ENCODE measurements around the gene SFXN5.

SFXN5 gene

GRCh38 chr2:73089270-73090030 lies 17.9 kb upstream of the SFXN5 start:
- no peaks in the 10 kb centered on the region for H3K79me2 ChIP-seq (ENCODE audit: insufficient read depth, low read depth)
- no peaks in the 10 kb centered on the region for H3K27me3 ChIP-seq (ENCODE audit: insufficient read depth, low read depth)
- no peak overlapping the region for H2AFZ ChIP-seq (ENCODE audit: low read depth)
- H3K9ac ChIP-seq = no peak overlapping the region
- no peak overlapping the region for H3K4me2 ChIP-seq
- no peak overlapping the region for H3K27ac ChIP-seq
- TF ChIP-seq CTCF (conservative IDR thresholded peaks at IDR 0.05; ENCODE audit: low read depth, low read length) = no peak
- H3K4me3 ChIP-seq (IDR thresholded peaks at IDR 0.05; ENCODE audit: insufficient read depth, low read depth, low read length) = no peak overlapping the region
- no peaks in the 10 kb centered on the region for H4K20me1 ChIP-seq (ENCODE audit: insufficient read depth)
- no peaks in the 10 kb centered on the region for H3K36me3 ChIP-seq (ENCODE audit: insufficient read depth)
- no peaks in the 10 kb centered on the region for H3K4me1 ChIP-seq (ENCODE audit: low read depth, poor library complexity, severe bottlenecking)

- Histone ChIP-seq H3K4me1 (ENCODE audit: low read depth, poor library complexity, severe bottlenecking) (no peaks in the 10 kb centered on the region), H2AFZ (ENCODE audit: low read depth) (no peak overlapping the region), H3K27me3 (ENCODE audit: insufficient read depth, low read depth) (no peaks in the 10 kb centered on the region), H3K36me3 (ENCODE audit: insufficient read depth) (no peaks in the 10 kb centered on the region), H3K4me2 (no peak overlapping the region), H4K20me1 (ENCODE audit: insufficient read depth) (no peaks in the 10 kb centered on the region), H3K27ac (no peak overlapping the region), H3K9ac (no peak overlapping the region), H3K79me2 (ENCODE audit: insufficient read depth, low read depth) (no peaks in the 10 kb centered on the region), H3K4me3 (IDR thresholded peaks at IDR 0.05; ENCODE audit: insufficient read depth, low read depth, low read length) (no peak overlapping the region)
- no peak for TF ChIP-seq CTCF (conservative IDR thresholded peaks at IDR 0.05; ENCODE audit: low read depth, low read length)
Observed at GRCh38 chr2:73088703-73089102, 17.2 kb upstream of the SFXN5 start.

- no peak for TF ChIP-seq CTCF (conservative IDR thresholded peaks at IDR 0.05; ENCODE audit: low read depth, low read length)
Observed at GRCh38 chr2:73088211-73088610, 16.7 kb upstream of the SFXN5 start.

GRCh38 chr2:73087311-73087710 lies 15.8 kb upstream of the SFXN5 start:
- Histone ChIP-seq H3K79me2 (ENCODE audit: insufficient read depth, low read depth) (no peaks in the 10 kb centered on the region), H3K27me3 (ENCODE audit: insufficient read depth, low read depth) (no peaks in the 10 kb centered on the region), H3K4me3 (IDR thresholded peaks at IDR 0.05; ENCODE audit: insufficient read depth, low read depth, low read length) (no peak overlapping the region), H2AFZ (ENCODE audit: low read depth) (no peak overlapping the region), H3K4me1 (ENCODE audit: low read depth, poor library complexity, severe bottlenecking) (no peaks in the 10 kb centered on the region), H3K27ac (no peak overlapping the region), H3K9ac (no peak overlapping the region), H3K4me2 (no peak overlapping the region), H4K20me1 (ENCODE audit: insufficient read depth) (no peaks in the 10 kb centered on the region), H3K36me3 (ENCODE audit: insufficient read depth) (no peaks in the 10 kb centered on the region)
- no peak for TF ChIP-seq CTCF (conservative IDR thresholded peaks at IDR 0.05; ENCODE audit: low read depth, low read length)

More at GRCh38 chr2:73088211-73088610, 16.7 kb upstream of the SFXN5 start:
- no peak overlapping the region for H3K27ac ChIP-seq
- H3K79me2 ChIP-seq (ENCODE audit: insufficient read depth, low read depth) = no peaks in the 10 kb centered on the region
- H3K9ac ChIP-seq = no peak overlapping the region
- no peak overlapping the region for H3K4me3 ChIP-seq (IDR thresholded peaks at IDR 0.05; ENCODE audit: insufficient read depth, low read depth, low read length)
- H3K4me1 ChIP-seq (ENCODE audit: low read depth, poor library complexity, severe bottlenecking) = no peaks in the 10 kb centered on the region
- no peaks in the 10 kb centered on the region for H3K36me3 ChIP-seq (ENCODE audit: insufficient read depth)
- no peaks in the 10 kb centered on the region for H4K20me1 ChIP-seq (ENCODE audit: insufficient read depth)
- H2AFZ ChIP-seq (ENCODE audit: low read depth) = no peak overlapping the region
- H3K27me3 ChIP-seq (ENCODE audit: insufficient read depth, low read depth) = no peaks in the 10 kb centered on the region
- H3K4me2 ChIP-seq = no peak overlapping the region

Data from KMS-11 (cell line).